GM23338 (cell line): ENCODE data around the gene SMIM5. TPM values are rescaled to one million over a fixed set of nuclear protein-coding genes. Genes with fewer than 3 reads are reported as not detected.
A peak's percentile ranks its signal among the peaks of the same experiment; 100 is the strongest.
"Not testable (repeated sequence)": the region's sequence is repeated elsewhere in the genome, so short reads cannot be mapped to it uniquely, and the experiment has no call there.

Experiments used
- ATAC-seq: fragments of 200-7000 bp; cut with Tn5 transposase; 3 replicates; pipeline ENCODE4 v1.9.1; 2020
- DNase-seq: peaks from one replicate; pipeline ENCODE4 v3.0.0-alpha.2; 2015; ENCODE audit warnings: low spot score
- H2AFZ ChIP-seq: fragments of 200-600 bp; sonication (generic); 2 replicates; pipeline ENCODE4 v1.8.0; 2016; ENCODE audit warnings: antibody characterized with exemption, mild to moderate bottlenecking, moderate library complexity
- H3F3A ChIP-seq: fragments of 200-600 bp; sonication (generic); replicated peaks from 2 replicates; pipeline ENCODE4 v1.8.0; 2017; ENCODE audit warnings: antibody characterized with exemption, mixed run types, low read depth
- H3K27ac ChIP-seq: fragments of 200-600 bp; sonication (generic); 2 replicates; pipeline ENCODE4 v1.6.1; 2016; ENCODE audit warnings: low read depth
- H3K27me3 ChIP-seq: fragments of 200-600 bp; sonication (generic); 2 replicates; pipeline ENCODE4 v1.8.0; 2016; ENCODE audit warnings: mild to moderate bottlenecking, mixed run types, moderate library complexity; ENCODE audit not compliant: insufficient read depth
- H3K36me3 ChIP-seq: fragments of 200-600 bp; sonication (generic); 2 replicates; pipeline ENCODE4 v1.8.0; 2016; ENCODE audit warnings: mild to moderate bottlenecking; ENCODE audit not compliant: insufficient read depth
- H3K4me1 ChIP-seq: fragments of 200-600 bp; sonication (generic); 2 replicates; pipeline ENCODE4 v1.8.0; 2016; ENCODE audit warnings: mild to moderate bottlenecking, moderate library complexity; ENCODE audit not compliant: insufficient read depth
- H3K4me2 ChIP-seq: fragments of 200-600 bp; sonication (generic); 2 replicates; pipeline ENCODE4 v1.7.1; 2017; ENCODE audit warnings: mixed run types
- H3K4me3 ChIP-seq: fragments of 200-600 bp; sonication (generic); 2 replicates; pipeline ENCODE4 v1.6.1; 2016; ENCODE audit warnings: mixed run types
- H3K79me2 ChIP-seq: fragments of 200-600 bp; sonication (generic); replicated peaks from 2 replicates; pipeline ENCODE4 v1.8.0; 2017; ENCODE audit warnings: mild to moderate bottlenecking; ENCODE audit not compliant: insufficient read depth
- H3K9me2 ChIP-seq: fragments of 200-600 bp; sonication (generic); 2 replicates; pipeline ENCODE4 v1.8.0; 2017; ENCODE audit not compliant: insufficient read depth
- H4K20me1 ChIP-seq: fragments of 200-600 bp; sonication (generic); replicated peaks from 2 replicates; pipeline ENCODE4 v1.8.0; 2017; ENCODE audit warnings: mild to moderate bottlenecking; ENCODE audit not compliant: insufficient read depth
- H3K27ac Mint-ChIP-seq: 2 replicates; pipeline ENCODE4 v1.8.0; 2020; ENCODE audit warnings: inconsistent platforms, mild to moderate bottlenecking, moderate library complexity, mixed read lengths
- H3K27me3 Mint-ChIP-seq: 3 replicates; pipeline ENCODE4 v1.8.0; 2022; ENCODE audit warnings: low read depth, mild to moderate bottlenecking, moderate library complexity, mixed read lengths, inconsistent platforms; ENCODE audit not compliant: insufficient read depth, poor library complexity
- H3K36me3 Mint-ChIP-seq: 3 replicates; pipeline ENCODE4 v1.8.0; 2021; ENCODE audit warnings: low read depth, mild to moderate bottlenecking, inconsistent platforms, moderate library complexity, mixed read lengths
- H3K4me1 Mint-ChIP-seq: 3 replicates; pipeline ENCODE4 v1.8.0; 2020; ENCODE audit warnings: mild to moderate bottlenecking, inconsistent platforms, mixed read lengths
- H3K4me3 Mint-ChIP-seq: 3 replicates; pipeline ENCODE4 v1.8.0; 2021; ENCODE audit warnings: moderate library complexity, mild to moderate bottlenecking, inconsistent platforms, mixed read lengths
- H3K9me3 Mint-ChIP-seq: 3 replicates; pipeline ENCODE4 v1.8.0; 2020; ENCODE audit warnings: moderate library complexity, mild to moderate bottlenecking, inconsistent platforms, mixed read lengths
- ZNF331 ChIP-seq: fragments of 250-450 bp; sonication (Bioruptor Pico); IDR thresholded peaks from 2 replicates; pipeline ENCODE4 v1.5.0; 2020; ENCODE audit warnings: low read depth, mild to moderate bottlenecking, moderate library complexity
- polyA plus RNA-seq: library from polyadenylated mRNA; unstranded; fragments of >200 nt; fragmentation: Nextera tagmentation; extraction: Ambion mirVana; gene quantifications from 2 replicates; pipeline ENCODE4 v1.2.1, GENCODE V29; 2016
- total RNA-seq: library from RNA; depleted of rRNA; stranded (reverse); fragments of >200 nt; shearing (Covaris generic); gene quantifications from 2 replicates; pipeline ENCODE4 v1.2.3, GENCODE V29; 2014
- TF ChIP-seq, protein P1 (sequence below): fragments of 250-450 bp; sonication (Bioruptor Pico); IDR thresholded peaks from 2 replicates; pipeline ENCODE4 v1.5.0; 2020; ENCODE audit warnings: mild to moderate bottlenecking, moderate library complexity

The SMIM5 gene
- total and polyA plus RNA-seq, 2 experiments from 2014 or later = 0.16 TPM; not detected in 1

DNA sequence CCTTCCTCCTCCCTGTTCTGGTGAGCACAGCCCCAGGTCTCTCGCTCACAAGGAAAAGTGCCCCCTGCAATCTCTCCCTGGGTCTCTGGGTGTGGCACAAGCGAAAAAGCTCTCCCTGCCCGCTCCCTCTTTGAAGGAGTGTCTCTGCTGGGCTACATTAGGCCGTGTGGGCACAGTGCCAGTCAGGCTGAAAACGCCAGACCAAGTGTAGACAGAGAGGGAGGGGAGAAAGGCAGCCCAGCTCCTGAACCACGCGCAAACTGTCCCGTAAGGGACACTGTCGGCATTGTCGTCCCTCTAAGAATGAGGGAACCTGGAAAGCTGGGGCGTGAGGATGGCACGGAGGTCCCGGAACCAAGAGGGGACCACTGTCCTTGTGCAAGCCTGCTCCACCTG, 3.9 kb downstream of the SMIM5 start (continued):
- TF ChIP-seq, protein P1, sequence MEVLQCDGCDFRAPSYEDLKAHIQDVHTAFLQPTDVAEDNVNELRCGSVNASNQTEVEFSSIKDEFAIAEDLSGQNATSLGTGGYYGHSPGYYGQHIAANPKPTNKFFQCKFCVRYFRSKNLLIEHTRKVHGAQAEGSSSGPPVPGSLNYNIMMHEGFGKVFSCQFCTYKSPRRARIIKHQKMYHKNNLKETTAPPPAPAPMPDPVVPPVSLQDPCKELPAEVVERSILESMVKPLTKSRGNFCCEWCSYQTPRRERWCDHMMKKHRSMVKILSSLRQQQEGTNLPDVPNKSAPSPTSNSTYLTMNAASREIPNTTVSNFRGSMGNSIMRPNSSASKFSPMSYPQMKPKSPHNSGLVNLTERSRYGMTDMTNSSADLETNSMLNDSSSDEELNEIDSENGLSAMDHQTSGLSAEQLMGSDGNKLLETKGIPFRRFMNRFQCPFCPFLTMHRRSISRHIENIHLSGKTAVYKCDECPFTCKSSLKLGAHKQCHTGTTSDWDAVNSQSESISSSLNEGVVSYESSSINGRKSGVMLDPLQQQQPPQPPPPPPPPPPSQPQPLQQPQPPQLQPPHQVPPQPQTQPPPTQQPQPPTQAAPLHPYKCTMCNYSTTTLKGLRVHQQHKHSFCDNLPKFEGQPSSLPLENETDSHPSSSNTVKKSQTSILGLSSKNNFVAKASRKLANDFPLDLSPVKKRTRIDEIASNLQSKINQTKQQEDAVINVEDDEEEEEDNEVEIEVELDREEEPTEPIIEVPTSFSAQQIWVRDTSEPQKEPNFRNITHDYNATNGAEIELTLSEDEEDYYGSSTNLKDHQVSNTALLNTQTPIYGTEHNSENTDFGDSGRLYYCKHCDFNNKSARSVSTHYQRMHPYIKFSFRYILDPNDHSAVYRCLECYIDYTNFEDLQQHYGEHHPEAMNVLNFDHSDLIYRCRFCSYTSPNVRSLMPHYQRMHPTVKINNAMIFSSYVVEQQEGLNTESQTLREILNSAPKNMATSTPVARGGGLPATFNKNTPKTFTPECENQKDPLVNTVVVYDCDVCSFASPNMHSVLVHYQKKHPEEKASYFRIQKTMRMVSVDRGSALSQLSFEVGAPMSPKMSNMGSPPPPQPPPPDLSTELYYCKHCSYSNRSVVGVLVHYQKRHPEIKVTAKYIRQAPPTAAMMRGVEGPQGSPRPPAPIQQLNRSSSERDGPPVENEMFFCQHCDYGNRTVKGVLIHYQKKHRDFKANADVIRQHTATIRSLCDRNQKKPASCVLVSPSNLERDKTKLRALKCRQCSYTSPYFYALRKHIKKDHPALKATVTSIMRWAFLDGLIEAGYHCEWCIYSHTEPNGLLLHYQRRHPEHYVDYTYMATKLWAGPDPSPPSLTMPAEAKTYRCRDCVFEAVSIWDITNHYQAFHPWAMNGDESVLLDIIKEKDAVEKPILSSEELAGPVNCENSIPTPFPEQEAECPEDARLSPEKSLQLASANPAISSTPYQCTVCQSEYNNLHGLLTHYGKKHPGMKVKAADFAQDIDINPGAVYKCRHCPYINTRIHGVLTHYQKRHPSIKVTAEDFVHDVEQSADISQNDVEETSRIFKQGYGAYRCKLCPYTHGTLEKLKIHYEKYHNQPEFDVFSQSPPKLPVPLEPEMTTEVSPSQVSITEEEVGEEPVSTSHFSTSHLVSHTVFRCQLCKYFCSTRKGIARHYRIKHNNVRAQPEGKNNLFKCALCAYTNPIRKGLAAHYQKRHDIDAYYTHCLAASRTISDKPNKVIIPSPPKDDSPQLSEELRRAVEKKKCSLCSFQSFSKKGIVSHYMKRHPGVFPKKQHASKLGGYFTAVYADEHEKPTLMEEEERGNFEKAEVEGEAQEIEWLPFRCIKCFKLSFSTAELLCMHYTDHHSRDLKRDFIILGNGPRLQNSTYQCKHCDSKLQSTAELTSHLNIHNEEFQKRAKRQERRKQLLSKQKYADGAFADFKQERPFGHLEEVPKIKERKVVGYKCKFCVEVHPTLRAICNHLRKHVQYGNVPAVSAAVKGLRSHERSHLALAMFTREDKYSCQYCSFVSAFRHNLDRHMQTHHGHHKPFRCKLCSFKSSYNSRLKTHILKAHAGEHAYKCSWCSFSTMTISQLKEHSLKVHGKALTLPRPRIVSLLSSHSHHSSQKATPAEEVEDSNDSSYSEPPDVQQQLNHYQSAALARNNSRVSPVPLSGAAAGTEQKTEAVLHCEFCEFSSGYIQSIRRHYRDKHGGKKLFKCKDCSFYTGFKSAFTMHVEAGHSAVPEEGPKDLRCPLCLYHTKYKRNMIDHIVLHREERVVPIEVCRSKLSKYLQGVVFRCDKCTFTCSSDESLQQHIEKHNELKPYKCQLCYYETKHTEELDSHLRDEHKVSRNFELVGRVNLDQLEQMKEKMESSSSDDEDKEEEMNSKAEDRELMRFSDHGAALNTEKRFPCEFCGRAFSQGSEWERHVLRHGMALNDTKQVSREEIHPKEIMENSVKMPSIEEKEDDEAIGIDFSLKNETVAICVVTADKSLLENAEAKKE (CRISPR knock-in tag) = no peak

DNA sequence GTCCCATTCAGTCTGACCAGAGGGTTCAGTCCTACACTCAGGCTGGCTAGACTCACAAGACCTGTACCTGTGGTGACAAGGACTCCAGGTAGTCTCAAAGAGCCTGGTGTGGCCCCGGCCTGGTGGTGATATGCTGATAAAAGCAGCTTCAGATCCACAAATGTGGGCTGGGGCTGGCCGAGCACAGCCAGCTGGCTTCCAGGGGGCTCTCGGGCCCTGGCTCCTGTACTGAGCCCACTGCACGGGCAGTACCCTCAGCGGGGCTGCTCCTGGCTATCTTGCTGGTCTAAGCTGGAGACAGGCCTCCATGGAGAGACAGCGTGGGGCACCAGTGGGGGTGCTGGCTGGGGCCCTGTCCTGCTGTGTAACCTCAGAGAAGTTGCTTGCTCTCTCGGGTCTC, 4.3 kb downstream of the SMIM5 start:
- Mint-ChIP-seq H3K9me3 (no peaks in the 10 kb centered on the region), H3K27ac (peak overlapping the region; percentile 52; the same call in 1 of the 2 replicates), H3K4me3 (no peak overlapping the region), H3K27me3 (peaks cover 21% of the 10 kb centered on the region), H3K4me1 (peaks cover 25% of the 10 kb centered on the region), H3K36me3 (no peaks in the 10 kb centered on the region)
- ATAC-seq (no peak), DNase-seq (no peak)
- Histone ChIP-seq H3K27ac (no peak overlapping the region), H3F3A (no peaks in the 10 kb centered on the region), H3K36me3 (no peaks in the 10 kb centered on the region), H3K9me2 (no peaks in the 10 kb centered on the region), H3K4me1 (peaks cover 12% of the 10 kb centered on the region), H4K20me1 (no peaks in the 10 kb centered on the region; the same call in 1 of the 2 replicates), H3K4me3 (no peak overlapping the region), H3K79me2 (no peaks in the 10 kb centered on the region), H3K27me3 (no peaks in the 10 kb centered on the region), H3K4me2 (no peak overlapping the region), H2AFZ (no peak overlapping the region)
- TF ChIP-seq ZNF331 (CRISPR knock-in tag) = no peak

DNA sequence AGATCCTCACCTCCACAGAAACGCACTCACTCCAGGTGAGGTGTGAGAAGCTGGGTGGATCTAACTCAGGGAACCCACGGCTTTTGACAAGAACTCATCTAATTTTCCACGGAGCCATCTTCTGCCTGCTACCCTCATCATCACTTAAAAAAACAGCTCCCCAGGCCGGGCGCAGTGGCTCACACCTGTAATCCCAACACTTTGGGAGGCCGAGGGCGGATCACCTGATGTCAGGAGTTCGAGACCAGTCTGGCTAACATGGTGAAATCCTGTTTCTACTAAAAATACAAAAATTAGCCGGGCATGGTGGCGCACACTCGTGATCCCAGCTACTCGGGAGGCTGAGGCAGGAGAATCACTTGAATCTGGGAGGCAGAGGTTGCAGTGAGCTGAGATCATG, 4.8 kb downstream of the SMIM5 start:
- not testable (repeated sequence) for H3F3A ChIP-seq, H3K79me2 ChIP-seq, H3K4me3 ChIP-seq, H2AFZ ChIP-seq, H3K27me3 ChIP-seq, H3K36me3 Mint-ChIP-seq, H4K20me1 ChIP-seq, H3K9me2 ChIP-seq, H3K9me3 Mint-ChIP-seq, H3K4me3 Mint-ChIP-seq, H3K4me2 ChIP-seq, DNase-seq, H3K36me3 ChIP-seq, ATAC-seq, H3K27ac ChIP-seq, H3K27ac Mint-ChIP-seq
- H3K4me1 ChIP-seq = peaks cover 15% of the 10 kb centered on the region
- peaks cover 21% of the 10 kb centered on the region for H3K27me3 Mint-ChIP-seq
- peaks cover 26% of the 10 kb centered on the region for H3K4me1 Mint-ChIP-seq
